Muscle layer of colon (tissue), 2 donors: Measurements from ENCODE around the gene CELF4.

Experiments used
- H3K27ac ChIP-seq: one replicate; pipeline ENCODE4 v1.7.0; 2013; ENCODE audit warnings: low read depth, mild to moderate bottlenecking, low read length, moderate library complexity
- H3K27me3 ChIP-seq, 2 donors: one replicate each; pipeline ENCODE4 v1.7.0; 2013; ENCODE audit warnings: low read length in 2 of 2, mild to moderate bottlenecking in 2 of 2; ENCODE audit not compliant: insufficient read depth in 2 of 2, control insufficient read depth in 1 of 2
- H3K36me3 ChIP-seq: one replicate; pipeline ENCODE4 v1.7.0; 2013; ENCODE audit warnings: mild to moderate bottlenecking, low read length; ENCODE audit not compliant: insufficient read depth
- H3K4me1 ChIP-seq: one replicate; pipeline ENCODE4 v1.7.0; 2013; ENCODE audit warnings: mild to moderate bottlenecking, low read length; ENCODE audit not compliant: insufficient read depth
- H3K4me3 ChIP-seq, 2 donors: one replicate each; pipeline ENCODE4 v1.7.0; 2013; ENCODE audit warnings: low read length in 2 of 2, low read depth in 1 of 2, mild to moderate bottlenecking in 1 of 2, moderate library complexity in 1 of 2
- H3K9ac ChIP-seq: one replicate; pipeline ENCODE4 v1.7.0; 2013; ENCODE audit warnings: low read length
- H3K9me3 ChIP-seq: one replicate; pipeline ENCODE4 v1.7.0; 2013; ENCODE audit warnings: mild to moderate bottlenecking, low read length
- donor health status: abdominal sarcoma.
- donor health status: Adenocarcinoma of cecum.

CELF4 gene

GRCh38 chr18:37328946-37329719 is 236.5 kb downstream of the CELF4 start:
- Histone ChIP-seq H3K27ac (no peak overlapping the region), H3K4me1 (no peaks in the 10 kb centered on the region), H3K36me3 (no peaks in the 10 kb centered on the region), H3K27me3 (no peaks in the 10 kb centered on the region), H3K9me3 (no peaks in the 10 kb centered on the region), H3K9ac (no peak overlapping the region), H3K4me3 (no peak overlapping the region)

GRCh38 chr18:37327063-37327577 is 238.5 kb downstream of the CELF4 start:
- Histone ChIP-seq H3K9ac (no peak overlapping the region), H3K27me3 (peaks cover 0 to 3% of the 10 kb centered on the region in 2 donors), H3K4me3 (no peak overlapping the region), H3K9me3 (no peaks in the 10 kb centered on the region), H3K4me1 (no peaks in the 10 kb centered on the region), H3K27ac (no peak overlapping the region), H3K36me3 (no peaks in the 10 kb centered on the region)

GRCh38 chr18:37322492-37323035 is 243.0 kb downstream of the CELF4 start:
- H3K9ac ChIP-seq, result no peak overlapping the region
- H3K4me3 ChIP-seq, result no peak overlapping the region
- no peaks in the 10 kb centered on the region for H3K4me1 ChIP-seq
- H3K9me3 ChIP-seq, result no peaks in the 10 kb centered on the region
- no peak overlapping the region for H3K27ac ChIP-seq
- peaks cover 0 to 5% of the 10 kb centered on the region in 2 donors for H3K27me3 ChIP-seq
- H3K36me3 ChIP-seq, result no peaks in the 10 kb centered on the region

- Histone ChIP-seq H3K9me3 (no peaks in the 10 kb centered on the region), H3K4me1 (no peaks in the 10 kb centered on the region), H3K27me3 (peaks cover 0 to 5% of the 10 kb centered on the region in 2 donors), H3K27ac (no peak overlapping the region), H3K9ac (no peak overlapping the region), H3K36me3 (no peaks in the 10 kb centered on the region), H3K4me3 (no peak overlapping the region)
These were observed 243.8 kb downstream of the CELF4 start for GRCh38 chr18:37321582-37322491.

GRCh38 chr18:37320317-37320716 is 245.3 kb downstream of the CELF4 start:
- Histone ChIP-seq H3K36me3 (no peaks in the 10 kb centered on the region), H3K9me3 (no peaks in the 10 kb centered on the region), H3K27me3 (peaks cover 0 to 5% of the 10 kb centered on the region in 2 donors), H3K4me3 (no peak overlapping the region), H3K4me1 (no peaks in the 10 kb centered on the region), H3K27ac (no peak overlapping the region), H3K9ac (no peak overlapping the region)

GRCh38 chr18:37318360-37319355 is 246.9 kb downstream of the CELF4 start:
- Histone ChIP-seq H3K4me1 (no peaks in the 10 kb centered on the region), H3K27me3 (peaks cover 0 to 5% of the 10 kb centered on the region in 2 donors), H3K27ac (no peak overlapping the region), H3K9ac (no peak overlapping the region), H3K4me3 (no peak overlapping the region), H3K36me3 (no peaks in the 10 kb centered on the region), H3K9me3 (no peaks in the 10 kb centered on the region)

- Histone ChIP-seq H3K27me3 (peaks cover 0 to 5% of the 10 kb centered on the region in 2 donors), H3K36me3 (no peaks in the 10 kb centered on the region), H3K9me3 (no peaks in the 10 kb centered on the region), H3K9ac (no peak overlapping the region), H3K27ac (no peak overlapping the region), H3K4me1 (no peaks in the 10 kb centered on the region), H3K4me3 (no peak overlapping the region)
These were observed 248.1 kb downstream of the CELF4 start for GRCh38 chr18:37317486-37317885.

GRCh38 chr18:37316468-37316867 is 249.1 kb downstream of the CELF4 start:
- H3K36me3 ChIP-seq, result no peaks in the 10 kb centered on the region
- no peaks in the 10 kb centered on the region for H3K9me3 ChIP-seq
- no peaks in the 10 kb centered on the region for H3K4me1 ChIP-seq
- H3K27ac ChIP-seq, result no peak overlapping the region
- no peak overlapping the region for H3K9ac ChIP-seq
- H3K27me3 ChIP-seq, result no peaks in the 10 kb centered on the region
- no peak overlapping the region for H3K4me3 ChIP-seq

GRCh38 chr18:37315935-37316334 is 249.7 kb downstream of the CELF4 start:
- Histone ChIP-seq H3K4me3 (no peak overlapping the region), H3K9ac (no peak overlapping the region), H3K9me3 (no peaks in the 10 kb centered on the region)

GRCh38 chr18:37314534-37314933 is 251.1 kb downstream of the CELF4 start:
- Histone ChIP-seq H3K27ac (no peak overlapping the region), H3K27me3 (no peaks in the 10 kb centered on the region), H3K9ac (no peak overlapping the region), H3K36me3 (no peaks in the 10 kb centered on the region), H3K4me1 (no peaks in the 10 kb centered on the region), H3K4me3 (no peak overlapping the region), H3K9me3 (no peaks in the 10 kb centered on the region)

More at GRCh38 chr18:37315935-37316334, 249.7 kb downstream of the CELF4 start:
- no peaks in the 10 kb centered on the region for H3K4me1 ChIP-seq
- no peaks in the 10 kb centered on the region for H3K36me3 ChIP-seq
- no peak overlapping the region for H3K27ac ChIP-seq
- no peaks in the 10 kb centered on the region for H3K27me3 ChIP-seq
